OCI-LY1 (cell line): Measurements from ENCODE around the gene STAC2.

Experiments
- H2AFZ ChIP-seq: fragments of 200-600 bp; sonication (generic), shearing (Covaris generic); 2 replicates; pipeline ENCODE4 v1.6.0; 2014; ENCODE audit warnings: antibody characterized with exemption, mild to moderate bottlenecking, low read length
- H3F3A ChIP-seq: fragments of 200-600 bp; sonication (generic), shearing (Covaris generic); 2 replicates; pipeline ENCODE4 v1.6.0; 2014; ENCODE audit warnings: mild to moderate bottlenecking, antibody characterized with exemption, low read length, moderate library complexity; ENCODE audit not compliant: insufficient read depth
- H3K27ac ChIP-seq: fragments of 200-600 bp; sonication (generic); 2 replicates; pipeline ENCODE4 v1.5.1; 2014; ENCODE audit warnings: low read length, mixed run types, mild to moderate bottlenecking, low read depth; ENCODE audit not compliant: poor library complexity, severe bottlenecking
- H3K27me3 ChIP-seq: fragments of 200-600 bp; sonication (generic); 2 replicates; pipeline ENCODE4 v1.6.0; 2014; ENCODE audit warnings: antibody characterized with exemption, mild to moderate bottlenecking, low read length, moderate library complexity; ENCODE audit not compliant: insufficient read depth
- H3K36me3 ChIP-seq: fragments of 200-600 bp; sonication (generic); 2 replicates; pipeline ENCODE4 v1.6.1; 2014; ENCODE audit warnings: mild to moderate bottlenecking, antibody characterized with exemption, low read length, moderate library complexity, mixed read lengths; ENCODE audit not compliant: insufficient read depth
- H3K4me1 ChIP-seq: fragments of 200-600 bp; sonication (generic); 2 replicates; pipeline ENCODE4 v1.5.1; 2014; ENCODE audit warnings: mild to moderate bottlenecking, low read length, moderate library complexity; ENCODE audit not compliant: insufficient read depth, severe bottlenecking
- H3K4me2 ChIP-seq: fragments of 200-600 bp; sonication (generic), shearing (Covaris generic); 2 replicates; pipeline ENCODE4 v1.6.1; 2014; ENCODE audit warnings: low read length
- H3K4me3 ChIP-seq: fragments of 200-600 bp; sonication (generic); 2 replicates; pipeline ENCODE4 v1.5.1; 2014; ENCODE audit warnings: low read length, low read depth, mild to moderate bottlenecking, mixed read lengths; ENCODE audit not compliant: poor library complexity, severe bottlenecking
- H3K79me2 ChIP-seq: fragments of 200-600 bp; shearing (Covaris generic); 2 replicates; pipeline ENCODE4 v1.6.1; 2016; ENCODE audit warnings: mixed run types, low read length, mixed read lengths; ENCODE audit not compliant: insufficient read depth
- H3K9ac ChIP-seq: fragments of 200-600 bp; sonication (generic), shearing (Covaris generic); 2 replicates; pipeline ENCODE4 v1.6.1; 2014; ENCODE audit warnings: mild to moderate bottlenecking, low read length, mixed read lengths
- H3K9me2 ChIP-seq: fragments of 200-600 bp; sonication (generic), shearing (Covaris generic); 2 replicates; pipeline ENCODE4 v1.6.1; 2014; ENCODE audit warnings: low read depth, mild to moderate bottlenecking, low read length, mixed read lengths
- H3K9me3 ChIP-seq: fragments of 200-600 bp; shearing (Covaris generic); 2 replicates; pipeline ENCODE4 v1.6.1; 2014; ENCODE audit warnings: low read length, mixed read lengths
- H4K20me1 ChIP-seq: fragments of 200-600 bp; sonication (generic), shearing (Covaris generic); 2 replicates; pipeline ENCODE4 v1.6.0; 2016; ENCODE audit warnings: mild to moderate bottlenecking, low read length; ENCODE audit not compliant: insufficient read depth
- CTCF ChIP-seq: fragments of 200-600 bp; sonication (generic), shearing (Covaris generic); IDR thresholded peaks from 2 replicates; pipeline ENCODE4 v1.5.1; 2017; ENCODE audit warnings: mild to moderate bottlenecking, antibody characterized with exemption, low read length, moderate library complexity, mixed read lengths
- EZH2 ChIP-seq: fragments of 200-600 bp; sonication (generic), shearing (Covaris generic); IDR thresholded peaks from 2 replicates; pipeline ENCODE4 v1.8.0; 2017; ENCODE audit warnings: borderline replicate concordance, mixed run types, mild to moderate bottlenecking, antibody characterized with exemption, low read length, moderate library complexity, mixed read lengths

The STAC2 gene

GRCh38 chr17:39240631-39241030 lies 14.9 kb upstream of the STAC2 start:
- Histone ChIP-seq H3K79me2 (no peaks in the 10 kb centered on the region), H3K9me3 (no peaks in the 10 kb centered on the region)
- TF ChIP-seq CTCF (no peak), EZH2 (no peak)

GRCh38 chr17:39239640-39240314 lies 14.0 kb upstream of the STAC2 start:
- Histone ChIP-seq H3K27me3 (no peaks in the 10 kb centered on the region), H4K20me1 (no peaks in the 10 kb centered on the region), H3K4me2 (peak overlapping the region; percentile 12; the same call in 1 of the 2 replicates), H3K27ac (no peak overlapping the region), H3K9me2 (no peaks in the 10 kb centered on the region), H3F3A (no peaks in the 10 kb centered on the region), H3K9me3 (no peaks in the 10 kb centered on the region), H2AFZ (no peak overlapping the region), H3K4me1 (peaks cover 24% of the 10 kb centered on the region), H3K4me3 (no peak overlapping the region), H3K9ac (no peak overlapping the region), H3K36me3 (no peaks in the 10 kb centered on the region), H3K79me2 (no peaks in the 10 kb centered on the region)
- TF ChIP-seq CTCF (peak; percentile 91), EZH2 (no peak)

More at GRCh38 chr17:39240631-39241030, 14.9 kb upstream of the STAC2 start:
- H3K27ac ChIP-seq: no peak overlapping the region
- H3K36me3 ChIP-seq: no peaks in the 10 kb centered on the region
- H4K20me1 ChIP-seq: no peaks in the 10 kb centered on the region
- no peak overlapping the region for H3K9ac ChIP-seq
- no peak overlapping the region for H3K4me3 ChIP-seq
- peaks cover 24% of the 10 kb centered on the region for H3K4me1 ChIP-seq
- no peak overlapping the region for H2AFZ ChIP-seq
- no peaks in the 10 kb centered on the region for H3F3A ChIP-seq
- H3K9me2 ChIP-seq: no peaks in the 10 kb centered on the region
- no peaks in the 10 kb centered on the region for H3K27me3 ChIP-seq
- H3K4me2 ChIP-seq: no peak overlapping the region

GRCh38 chr17:39238311-39238972 lies 12.7 kb upstream of the STAC2 start:
- TF ChIP-seq CTCF (no peak), EZH2 (no peak)
- H3K36me3 ChIP-seq: no peaks in the 10 kb centered on the region
- H3K27ac ChIP-seq: no peak overlapping the region
- no peak overlapping the region for H2AFZ ChIP-seq
- no peaks in the 10 kb centered on the region for H3K9me3 ChIP-seq
- H3K4me3 ChIP-seq: no peak overlapping the region
- no peaks in the 10 kb centered on the region for H3F3A ChIP-seq
- H3K9ac ChIP-seq: no peak overlapping the region
- H3K4me1 ChIP-seq: peaks cover 17% of the 10 kb centered on the region
- H3K79me2 ChIP-seq: no peaks in the 10 kb centered on the region
- peak overlapping the region; percentile 31 for H3K4me2 ChIP-seq
- H4K20me1 ChIP-seq: no peaks in the 10 kb centered on the region
- no peaks in the 10 kb centered on the region for H3K9me2 ChIP-seq
- no peaks in the 10 kb centered on the region for H3K27me3 ChIP-seq
